HEK293 (cell line): ENCODE measurements around the gene RARRES2.

Experiments
- CTCF ChIA-PET: fragments of 350-600 bp; formaldehyde crosslinking; extraction: SDS; loops from one replicate; lab custom pipeline; 2021; ENCODE audit warnings: antibody characterized with exemption; lab: Yijun Ruan, JAX
- POLR2A ChIA-PET: fragments of 300-600 bp; formaldehyde crosslinking; extraction: SDS; loops from one replicate; lab custom pipeline; 2020; ENCODE audit warnings: antibody characterized with exemption, inconsistent platforms; lab: Yijun Ruan, JAX
- H3K27ac ChIP-seq: fragments of 200-500 bp; sonication (Bioruptor generic); 2 replicates; pipeline ENCODE4 v1.5.1; 2014; ENCODE audit warnings: low read depth, low read length, control low read depth, inconsistent platforms; ENCODE audit errors: extremely low read depth
- H3K36me3 ChIP-seq, 2 experiments: fragments of 200-500 bp in 1 of 2; sonication (Bioruptor generic) in 1 of 2; 1 replicate in 1 of 2; 2 replicates in 1 of 2; pipeline ENCODE4 v1.5.1; 2014 to 2017; ENCODE audit warnings: inconsistent platforms in 2 of 2, low read length in 2 of 2; ENCODE audit not compliant: control insufficient read depth in 2 of 2, insufficient read depth in 1 of 2
- H3K4me1 ChIP-seq: fragments of 200-500 bp; sonication (Bioruptor generic); 2 replicates; pipeline ENCODE4 v1.5.1; 2014; ENCODE audit warnings: mild to moderate bottlenecking, low read length, inconsistent platforms; ENCODE audit not compliant: control insufficient read depth, insufficient read depth
- H3K4me3 ChIP-seq: 2 replicates; pipeline ENCODE4 v1.5.1; 2011; ENCODE audit warnings: low read depth, mild to moderate bottlenecking, control low read depth, low read length, moderate library complexity
- H3K9me3 ChIP-seq: fragments of 200-500 bp; sonication (Bioruptor generic); 2 replicates; pipeline ENCODE4 v1.5.1; 2014; ENCODE audit warnings: low read depth, low read length, inconsistent platforms; ENCODE audit not compliant: control insufficient read depth, insufficient read depth
- BCL11A ChIP-seq: fragments of 450-650 bp; formaldehyde crosslinking; IDR thresholded peaks from 2 replicates; pipeline ENCODE4 v1.5.1; 2016; ENCODE audit warnings: low read depth, missing biosample characterization, missing genetic modification characterization
- HOXC10 ChIP-seq: sonication (generic); formaldehyde crosslinking; IDR thresholded peaks from 2 replicates; pipeline ENCODE4 v1.8.1; 2023; ENCODE audit warnings: mild to moderate bottlenecking, missing genetic modification reagents
- IKZF3 ChIP-seq: fragments of 450-650 bp; IDR thresholded peaks from 2 replicates; pipeline ENCODE4 v1.5.0; 2018; ENCODE audit warnings: missing biosample characterization, mild to moderate bottlenecking, missing genetic modification characterization, moderate library complexity
- KLF17 ChIP-seq: fragments of 450-650 bp; formaldehyde crosslinking; IDR thresholded peaks from 2 replicates; pipeline ENCODE4 v1.5.1; 2016; ENCODE audit warnings: missing biosample characterization, missing genetic modification characterization
- SCRT1 ChIP-seq: fragments of 450-650 bp; formaldehyde crosslinking; IDR thresholded peaks from 2 replicates; pipeline ENCODE4 v1.5.1; 2016; ENCODE audit warnings: missing biosample characterization, missing genetic modification characterization, borderline replicate concordance
- SP3 ChIP-seq: fragments of 450-650 bp; formaldehyde crosslinking; IDR thresholded peaks from 2 replicates; pipeline ENCODE4 v1.5.1; 2016; ENCODE audit warnings: missing biosample characterization, missing genetic modification characterization
- SP7 ChIP-seq: fragments of 450-650 bp; formaldehyde crosslinking; IDR thresholded peaks from 2 replicates; pipeline ENCODE4 v1.5.1; 2016; ENCODE audit warnings: missing biosample characterization, missing genetic modification characterization
- YY1 ChIP-seq: fragments of 450-650 bp; formaldehyde crosslinking; IDR thresholded peaks from 2 replicates; pipeline ENCODE4 v1.5.1; 2018; ENCODE audit warnings: missing biosample characterization, missing genetic modification characterization
- YY2 ChIP-seq: fragments of 450-650 bp; formaldehyde crosslinking; IDR thresholded peaks from 2 replicates; pipeline ENCODE4 v1.5.1; 2016; ENCODE audit warnings: missing biosample characterization, missing genetic modification characterization
- ZBTB17 ChIP-seq: fragments of 450-650 bp; formaldehyde crosslinking; IDR thresholded peaks from 2 replicates; pipeline ENCODE4 v1.5.1; 2016; ENCODE audit warnings: missing biosample characterization, missing genetic modification characterization
- ZBTB8A ChIP-seq: fragments of 450-650 bp; formaldehyde crosslinking; IDR thresholded peaks from 2 replicates; pipeline ENCODE4 v1.5.1; 2016; ENCODE audit warnings: missing biosample characterization, missing genetic modification characterization
- ZNF121 ChIP-seq: fragments of 450-650 bp; formaldehyde crosslinking; IDR thresholded peaks from 2 replicates; pipeline ENCODE4 v1.5.1; 2016; ENCODE audit warnings: missing biosample characterization, missing genetic modification characterization
- ZNF2 ChIP-seq: fragments of 450-650 bp; formaldehyde crosslinking; IDR thresholded peaks from 2 replicates; pipeline ENCODE4 v1.5.1; 2016; ENCODE audit warnings: missing biosample characterization, missing genetic modification characterization
- ZNF24 ChIP-seq: fragments of 450-650 bp; formaldehyde crosslinking; IDR thresholded peaks from 2 replicates; pipeline ENCODE4 v1.5.1; 2016; ENCODE audit warnings: missing biosample characterization, missing genetic modification characterization
- ZNF292 ChIP-seq: fragments of 450-650 bp; formaldehyde crosslinking; IDR thresholded peaks from 2 replicates; pipeline ENCODE4 v1.5.1; 2016; ENCODE audit warnings: low read depth, missing biosample characterization, missing genetic modification characterization, borderline replicate concordance
- ZNF341 ChIP-seq: fragments of 450-650 bp; formaldehyde crosslinking; IDR thresholded peaks from 2 replicates; pipeline ENCODE4; 2016; ENCODE audit warnings: low read depth, missing biosample characterization, missing genetic modification characterization
- ZNF37A ChIP-seq: fragments of 450-650 bp; IDR thresholded peaks from 2 replicates; pipeline ENCODE4 v1.5.1; 2018; ENCODE audit warnings: missing biosample characterization, missing genetic modification characterization
- ZNF398 ChIP-seq: fragments of 450-650 bp; formaldehyde crosslinking; IDR thresholded peaks from 2 replicates; pipeline ENCODE4 v1.5.1; 2017; ENCODE audit warnings: missing biosample characterization, missing genetic modification characterization
- ZNF555 ChIP-seq: fragments of 450-650 bp; formaldehyde crosslinking; conservative IDR thresholded peaks from 2 replicates; pipeline ENCODE4 v1.5.1; 2017; ENCODE audit warnings: missing biosample characterization, mild to moderate bottlenecking, missing genetic modification characterization, inconsistent platforms
- ZNF701 ChIP-seq: fragments of 450-650 bp; formaldehyde crosslinking; IDR thresholded peaks from 2 replicates; pipeline ENCODE4 v1.5.1; 2016; ENCODE audit warnings: missing biosample characterization, missing genetic modification characterization
- ZNF843 ChIP-seq: fragments of 450-650 bp; formaldehyde crosslinking; IDR thresholded peaks from 2 replicates; pipeline ENCODE4 v1.5.1; 2016; ENCODE audit warnings: missing biosample characterization, missing genetic modification characterization
- ZSCAN5A ChIP-seq: fragments of 450-650 bp; formaldehyde crosslinking; IDR thresholded peaks from 2 replicates; pipeline ENCODE4 v1.5.1; 2016; ENCODE audit warnings: missing biosample characterization, missing genetic modification characterization

Gene RARRES2

GRCh38 chr7:150332852-150333635 is 8.4 kb downstream of the RARRES2 start:
- no peaks in the 10 kb centered on the region for H3K9me3 ChIP-seq
- ChIA-PET POLR2A (no interaction called here), CTCF (no interaction called here)
- no peak overlapping the region for H3K27ac ChIP-seq
- peaks cover 0 to 85% of the 10 kb centered on the region in 2 experiments; a peak in 1 of 3 replicates for H3K36me3 ChIP-seq
- no peak for TF ChIP-seq ZNF341 (tag by site-specific recombination)
- TF ChIP-seq KLF17 (tag by site-specific recombination): no peak
- TF ChIP-seq ZBTB8A: no peak
- no peak for TF ChIP-seq YY2 (tag by site-specific recombination)
- no peak for TF ChIP-seq SP7
- TF ChIP-seq ZNF292: no peak
- no peak for TF ChIP-seq SP3 (tag by site-specific recombination)
- no peak for TF ChIP-seq IKZF3 (tag by site-specific recombination)
- no peak for TF ChIP-seq ZBTB17 (tag by site-specific recombination)
- H3K4me3 ChIP-seq: no peak overlapping the region
- H3K4me1 ChIP-seq: no peaks in the 10 kb centered on the region

GRCh38 chr7:150330211-150330885 is 11.1 kb downstream of the RARRES2 start:
- Histone ChIP-seq H3K27ac (no peak overlapping the region), H3K4me3 (no peak overlapping the region), H3K4me1 (no peaks in the 10 kb centered on the region), H3K9me3 (no peaks in the 10 kb centered on the region), H3K36me3 (peaks cover 8 to 89% of the 10 kb centered on the region in 2 experiments)
- ChIA-PET POLR2A (no interaction called here), CTCF (interaction anchor here (1.4 kb wide), 1 partner anchor 13 kb away, joined by 5 read pairs; no protein-coding TSS in a partner anchor)
- TF ChIP-seq YY2 (tag by site-specific recombination) (no peak), ZNF121 (tag by site-specific recombination) (no peak), ZNF555 (tag by site-specific recombination) (no peak), ZNF24 (tag by site-specific recombination) (no peak), ZNF398 (tag by site-specific recombination) (no peak), ZNF701 (no peak)

GRCh38 chr7:150329331-150330120 is 11.9 kb downstream of the RARRES2 start:
- POLR2A ChIA-PET: no interaction called here
- Histone ChIP-seq H3K36me3 (peaks cover 8 to 96% of the 10 kb centered on the region in 2 experiments), H3K27ac (no peak overlapping the region), H3K9me3 (no peaks in the 10 kb centered on the region), H3K4me1 (no peaks in the 10 kb centered on the region)
- CTCF ChIA-PET: interaction anchor here (1.4 kb wide), 1 partner anchor 14 kb away, joined by 5 read pairs; no protein-coding TSS in a partner anchor
- TF ChIP-seq ZNF37A (no peak), ZBTB8A (no peak), ZNF843 (tag by site-specific recombination) (no peak), BCL11A (tag by site-specific recombination) (no peak), ZSCAN5A (no peak), HOXC10 (no peak), ZNF2 (tag by site-specific recombination) (no peak), KLF17 (tag by site-specific recombination) (no peak), ZNF121 (tag by site-specific recombination) (no peak), ZNF24 (tag by site-specific recombination) (no peak), YY1 (no peak), SCRT1 (tag by site-specific recombination) (no peak)
- TF ChIP-seq, all 188 proteins: peak for 0
- H3K4me3 ChIP-seq: no peak overlapping the region
